Stimulated activated CD4-positive, alpha-beta T cell treated with anti-CD3 and anti-CD28 coated beads, Interleukin-4, amount 100 ng/mL, for 1 hour (primary cell): Measurements from ENCODE around the gene SLC9B1.
"Not testable (repeated sequence)": the region's sequence is repeated elsewhere in the genome, so short reads cannot be mapped to it uniquely, and the experiment has no call there.

Source experiments
- DNase-seq: peaks from one replicate; pipeline ENCODE4 v3.0.0-alpha.2; 2020

SLC9B1 gene

DNA sequence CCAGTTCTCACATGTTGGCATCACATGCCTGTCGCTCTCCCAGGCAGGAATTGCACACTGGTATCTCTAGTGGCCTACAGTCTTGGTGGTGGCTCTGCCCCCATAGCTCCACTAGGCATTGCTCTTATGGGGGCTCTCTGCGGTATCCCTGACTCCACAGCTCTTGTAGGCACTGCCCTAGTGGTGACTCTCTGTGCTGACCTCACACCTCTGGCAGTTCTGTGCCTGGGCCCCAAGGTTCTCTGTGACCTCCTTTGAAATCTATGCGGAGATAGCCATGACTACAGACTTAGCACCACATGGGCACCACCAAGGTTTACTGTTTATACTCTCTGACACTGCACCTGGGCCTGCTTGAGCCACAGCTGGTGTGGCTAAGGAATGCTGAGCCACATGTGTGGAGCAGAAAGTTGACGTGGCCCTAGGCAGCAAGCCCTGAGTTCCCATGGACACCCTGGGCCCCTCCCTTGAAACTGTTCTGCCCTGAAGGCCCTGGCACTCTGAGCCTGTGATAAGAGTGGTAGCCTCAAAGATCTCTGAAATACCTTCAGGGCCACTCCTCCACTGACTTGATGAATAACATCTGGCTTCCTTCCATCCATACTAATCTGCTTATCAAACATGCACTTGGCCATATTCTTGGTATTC lies 8.0 kb downstream of the SLC9B1 start:
- no peak for DNase-seq

DNA sequence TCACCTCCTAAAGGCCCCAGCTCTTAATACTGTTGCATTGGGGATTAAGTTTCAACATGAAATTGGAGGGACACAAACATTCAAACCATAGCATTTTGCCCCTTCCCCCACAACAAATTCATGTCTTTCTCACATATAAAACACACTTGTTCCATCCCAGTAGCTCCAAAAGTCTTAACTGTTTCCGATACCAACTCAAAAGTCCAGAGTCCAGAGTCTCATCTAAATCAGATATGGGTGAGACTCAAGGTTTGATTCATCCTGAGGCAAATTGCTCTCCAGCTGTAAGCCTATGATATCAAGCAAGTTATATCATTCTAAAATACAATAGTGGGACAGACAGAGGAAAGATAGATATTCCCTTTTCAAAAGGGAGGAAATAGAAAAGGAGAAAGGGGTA lies 8.7 kb downstream of the SLC9B1 start:
- DNase-seq, result no peak

DNA sequence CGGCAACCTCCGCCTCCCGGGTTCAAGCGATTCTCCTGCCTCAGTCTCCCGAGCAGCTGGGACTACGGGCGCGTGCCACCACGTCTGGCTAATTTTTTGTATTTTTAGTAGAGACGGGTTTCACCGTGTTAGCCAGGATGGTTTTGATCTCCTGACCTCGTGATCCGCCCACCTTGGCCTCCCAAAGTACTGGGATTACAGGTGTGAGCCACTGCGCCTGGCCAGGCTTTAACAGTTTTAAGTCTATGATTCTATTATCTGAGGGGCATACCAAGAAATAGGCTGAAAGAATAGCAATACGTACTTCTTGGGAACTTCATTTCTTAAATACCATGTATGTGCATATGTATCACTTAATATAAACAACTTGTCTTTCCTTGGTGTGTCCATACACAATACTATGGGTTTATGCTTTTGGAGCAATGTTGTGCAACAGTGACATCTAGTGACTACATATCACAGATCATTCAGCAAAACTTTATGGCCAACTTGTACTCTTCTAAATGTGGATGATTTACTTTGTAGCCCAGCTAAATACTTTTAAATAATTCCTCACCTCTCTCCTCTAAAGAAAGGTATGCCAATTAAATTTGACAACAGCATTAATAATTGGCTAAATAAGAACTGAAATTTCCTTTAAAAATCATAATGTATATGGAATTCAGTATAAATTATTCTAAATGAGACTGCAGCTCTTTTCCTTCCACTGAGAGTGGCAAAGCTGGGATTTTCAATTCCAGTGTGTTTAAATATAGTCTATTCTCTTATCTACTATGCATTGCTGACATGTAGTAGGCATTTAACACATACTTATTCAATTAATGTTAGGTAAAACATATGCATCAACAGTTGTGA lies 10.4 kb downstream of the SLC9B1 start:
- no peak for DNase-seq

DNA sequence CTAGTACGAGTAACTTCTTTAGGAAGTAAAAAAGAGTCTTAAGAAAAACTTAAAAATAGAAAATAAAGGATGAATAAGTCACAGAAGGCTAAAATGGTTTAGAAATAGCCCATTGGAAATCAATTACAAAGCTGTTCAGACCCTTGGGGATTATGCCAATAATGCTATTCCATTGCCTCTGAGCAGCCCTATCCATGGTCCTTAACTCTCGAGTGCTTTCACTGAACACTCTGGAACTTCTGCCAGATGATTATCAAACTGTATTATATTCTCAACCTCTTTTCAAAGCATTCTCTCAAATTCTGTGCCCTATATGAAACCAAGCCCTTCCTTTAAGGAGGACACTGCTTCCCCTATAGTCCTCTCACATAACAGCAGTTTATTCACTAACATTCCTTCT lies 17.0 kb downstream of the SLC9B1 start:
- DNase-seq, result no peak

DNA sequence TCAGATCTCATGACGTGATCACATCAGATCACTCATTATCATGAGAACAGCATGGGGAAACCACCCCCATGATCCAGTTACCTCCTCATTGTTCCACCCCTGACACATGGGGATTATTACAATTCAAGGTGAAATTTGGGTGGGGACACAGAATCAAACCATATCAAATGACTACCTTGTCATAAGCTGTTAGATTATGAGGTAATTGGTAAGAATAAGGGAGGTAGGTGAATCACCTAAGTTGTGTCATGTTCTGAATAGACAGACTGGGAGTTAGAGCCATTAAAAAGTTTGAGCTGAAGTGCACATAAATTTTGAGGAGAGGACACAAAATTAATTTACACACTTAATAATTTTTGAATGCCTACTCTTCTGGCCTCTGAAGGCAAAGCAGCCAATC lies 24.7 kb downstream of the SLC9B1 start:
- no peak for DNase-seq

DNA sequence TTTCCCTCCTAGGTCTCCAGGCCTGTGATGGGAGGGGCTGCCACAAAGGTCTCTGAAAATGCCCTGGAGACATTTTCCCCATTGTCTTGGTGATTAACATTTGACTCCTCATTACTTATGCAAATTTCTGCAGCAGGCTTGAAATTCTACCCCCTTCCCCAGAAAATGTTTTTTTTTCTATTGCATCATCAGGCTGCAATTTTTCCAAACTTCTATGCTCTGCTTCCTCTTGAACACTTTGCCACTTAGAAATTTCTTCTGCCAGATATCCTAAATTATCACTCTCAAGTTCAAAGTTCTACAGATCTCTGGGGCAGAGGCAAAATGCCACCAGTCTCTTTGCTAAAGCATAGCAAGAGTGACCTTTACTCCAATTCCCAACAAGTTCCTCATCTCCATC lies 25.5 kb downstream of the SLC9B1 start:
- not testable (repeated sequence) for DNase-seq

DNA sequence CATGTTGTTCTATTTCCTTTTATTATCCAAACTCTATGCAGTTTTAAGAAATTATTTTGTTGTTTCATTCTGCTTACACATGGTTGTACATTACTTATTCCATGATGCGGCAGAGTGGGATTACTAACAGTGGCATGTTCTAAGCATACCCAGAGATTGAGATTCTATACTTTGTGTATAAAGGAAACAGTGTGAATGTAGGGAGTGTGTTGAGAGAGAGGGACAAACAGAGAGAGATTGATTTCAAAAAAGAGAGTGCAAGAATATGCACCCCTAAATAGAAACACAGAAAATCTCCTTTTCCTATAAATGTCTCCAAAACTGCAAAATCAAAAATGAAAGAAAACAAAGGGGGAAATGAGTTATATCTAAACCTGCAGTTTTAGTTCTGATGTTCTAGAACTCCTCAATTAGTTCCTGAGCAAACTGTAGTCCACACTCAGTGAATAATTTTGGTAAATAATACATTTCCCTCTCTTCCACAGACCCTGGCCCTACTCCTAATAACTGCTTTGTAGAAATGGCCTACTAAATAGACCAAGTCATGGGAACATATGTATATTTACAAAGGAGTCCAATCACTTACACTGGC lies 31.0 kb downstream of the SLC9B1 start:
- no peak for DNase-seq

DNA sequence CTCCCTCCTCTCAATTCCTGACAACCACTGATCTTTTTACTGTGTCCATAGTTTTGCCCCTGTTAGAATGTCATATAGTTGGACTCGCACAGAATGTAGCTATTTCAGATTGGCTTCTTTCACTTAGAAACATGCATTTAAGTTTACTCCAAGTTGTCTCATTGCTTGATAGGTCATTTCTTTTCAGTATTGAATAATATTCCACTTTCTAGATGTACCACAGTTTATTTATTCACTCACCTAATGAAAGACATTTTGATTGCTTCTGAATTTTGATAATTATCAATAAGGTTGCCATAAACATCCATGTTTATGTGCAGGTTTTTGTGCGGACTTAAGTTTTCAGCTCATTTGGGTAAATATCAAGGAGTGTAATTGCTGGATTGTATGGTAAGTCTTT lies 38.5 kb downstream of the SLC9B1 start:
- no peak for DNase-seq

DNA sequence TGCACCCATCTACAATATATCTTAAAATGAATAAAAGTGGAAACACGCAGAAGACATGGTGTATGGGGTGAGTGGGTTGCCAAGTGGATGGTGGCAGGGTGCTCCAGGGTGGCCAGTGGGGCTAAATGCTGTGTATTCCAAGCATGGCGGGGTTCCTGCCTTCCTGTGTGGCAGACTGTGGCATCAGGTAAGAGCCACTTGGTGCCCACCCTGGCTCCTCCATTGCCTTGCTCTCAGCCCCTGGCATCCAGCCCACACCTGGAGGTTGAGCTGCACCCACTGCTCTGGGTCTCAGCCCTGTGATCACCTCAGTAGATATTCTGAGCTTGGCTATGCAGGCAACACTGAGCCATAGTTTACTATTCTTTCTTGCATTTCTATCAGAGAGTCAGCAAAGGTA lies 57.7 kb downstream of the SLC9B1 start:
- not testable (repeated sequence) for DNase-seq

DNA sequence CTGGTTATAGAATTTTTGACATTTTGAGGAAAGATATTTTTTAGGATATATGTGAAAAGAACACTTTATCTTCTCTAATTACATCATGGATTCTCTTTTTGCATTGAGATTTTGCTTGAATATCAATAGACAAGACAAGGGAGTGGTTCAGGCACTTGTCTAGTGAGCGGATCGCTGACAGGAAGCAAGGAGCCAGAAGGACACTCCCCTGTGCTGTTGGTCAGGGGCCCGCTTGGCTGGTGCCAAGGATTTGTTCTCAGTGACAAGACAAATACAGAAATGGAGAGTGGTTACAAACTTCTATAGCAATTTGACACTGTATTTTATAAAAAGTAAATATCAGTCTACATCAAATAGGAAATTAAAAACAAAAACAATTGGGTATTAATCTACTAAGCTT lies 60.0 kb downstream of the SLC9B1 start:
- DNase-seq, result no peak

DNA sequence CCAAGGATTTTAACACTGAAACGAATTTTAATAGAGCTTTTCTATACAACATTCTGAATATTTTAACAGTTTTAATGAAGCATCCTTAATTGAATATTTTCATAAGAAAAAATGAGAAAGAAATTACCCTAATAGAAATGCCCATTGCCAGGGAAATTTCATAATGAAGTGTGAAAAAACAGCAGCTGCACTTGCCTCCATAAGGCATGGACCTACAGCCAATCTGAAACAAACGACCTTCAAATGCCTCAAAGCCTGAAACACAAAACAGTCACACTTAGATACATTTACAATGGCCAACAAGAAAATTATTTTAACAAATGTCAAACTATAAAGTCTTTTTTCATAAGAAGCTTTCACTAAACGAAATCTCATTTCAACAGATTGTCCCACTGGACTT lies 74.4 kb downstream of the SLC9B1 start:
- no peak for DNase-seq

DNA sequence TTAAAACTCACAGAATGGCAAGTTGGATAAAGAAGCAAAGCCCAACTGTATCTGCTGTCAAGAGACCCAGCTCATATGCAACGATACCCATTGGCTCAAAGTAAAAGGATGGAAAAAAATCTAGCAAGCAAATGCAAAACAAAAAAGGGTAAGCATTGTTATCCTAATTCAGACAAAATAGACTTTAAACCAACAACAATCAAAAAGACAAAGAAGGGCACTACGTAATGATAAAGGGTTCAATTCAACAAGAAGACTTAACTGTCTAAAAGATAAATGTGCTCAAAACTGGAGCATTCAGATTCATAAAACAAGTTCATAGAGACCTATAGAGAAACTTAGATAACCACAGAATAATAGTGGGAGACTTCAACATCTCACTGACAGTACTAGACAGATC lies 81.4 kb downstream of the SLC9B1 start:
- DNase-seq, result not testable (repeated sequence)

DNA sequence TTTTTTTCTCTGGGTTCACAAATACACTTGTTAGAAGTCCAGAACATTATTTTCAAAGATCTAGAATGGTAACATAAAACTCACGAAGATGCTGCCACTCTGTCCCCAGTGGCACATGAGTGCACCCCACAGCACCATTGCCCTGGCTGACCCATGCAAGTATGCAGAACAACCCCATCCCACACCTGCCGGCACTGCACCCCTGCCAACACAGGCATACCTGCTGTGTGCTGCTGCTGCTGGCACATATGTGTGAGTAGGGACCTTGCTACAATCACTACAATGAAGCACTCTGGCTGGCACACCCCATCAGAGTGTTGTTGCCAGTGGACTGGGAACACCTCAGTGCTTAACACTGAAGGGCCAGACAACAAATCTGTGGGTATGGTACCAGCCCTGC lies 83.8 kb downstream of the SLC9B1 start:
- no peak for DNase-seq

DNA sequence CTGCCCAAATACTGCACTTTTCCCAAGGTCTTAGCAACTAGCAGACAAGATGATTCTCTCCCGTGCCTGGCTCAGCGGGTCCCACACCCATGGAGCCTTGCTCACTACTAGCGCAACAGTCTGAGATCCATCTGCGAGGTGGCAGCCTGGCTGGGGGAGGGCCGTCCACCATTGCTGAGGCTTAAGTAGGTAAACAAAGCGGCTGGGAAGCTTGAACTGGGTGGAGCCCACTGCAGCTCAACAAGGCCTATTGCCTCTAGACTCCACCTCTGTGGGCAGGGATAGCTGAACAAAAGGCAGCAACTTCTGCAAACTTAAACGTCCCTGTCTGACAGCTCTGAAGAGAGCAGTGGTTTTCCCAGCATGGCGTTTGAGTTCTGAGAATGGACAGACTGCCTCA lies 99.8 kb downstream of the SLC9B1 start:
- not testable (repeated sequence) for DNase-seq

DNA sequence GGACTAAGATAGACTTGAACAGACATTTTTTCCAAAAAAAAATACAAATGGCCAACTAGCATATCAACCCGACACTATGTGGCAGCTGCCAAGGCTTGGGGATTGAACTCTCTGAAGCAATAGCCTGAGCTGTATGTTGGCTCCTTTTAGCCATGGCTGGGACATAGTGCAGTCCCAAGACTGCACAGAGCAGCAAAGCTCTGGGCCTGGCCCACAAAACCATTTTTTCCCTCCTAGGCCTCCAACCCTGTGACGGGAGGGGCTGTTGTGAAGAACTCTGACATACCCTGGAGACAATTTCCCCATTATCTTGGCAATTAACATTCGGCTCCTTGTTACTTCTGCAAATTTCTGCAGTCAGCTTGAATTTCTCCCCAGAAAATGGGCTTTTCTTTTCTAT lies 100.6 kb downstream of the SLC9B1 start:
- no peak for DNase-seq

DNA sequence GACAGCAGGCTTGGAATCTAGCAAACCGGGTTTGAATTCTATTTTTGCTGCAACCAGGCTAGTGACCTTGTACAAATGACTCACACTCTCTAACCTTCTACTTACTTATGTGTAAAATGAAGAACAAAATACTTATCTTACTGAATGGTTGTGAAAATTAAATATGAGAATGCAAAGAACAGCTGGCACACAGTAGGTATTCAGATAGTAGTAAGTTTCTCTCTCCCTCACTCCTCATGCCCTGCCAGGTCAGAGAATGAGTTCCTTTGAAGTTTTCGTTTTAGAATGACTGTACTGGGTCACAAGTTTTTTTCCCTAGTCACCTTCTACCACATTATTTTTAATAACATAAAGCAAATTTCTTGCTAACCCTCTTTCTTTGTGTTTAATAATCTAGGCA lies 117.7 kb downstream of the SLC9B1 start:
- no peak for DNase-seq

DNA sequence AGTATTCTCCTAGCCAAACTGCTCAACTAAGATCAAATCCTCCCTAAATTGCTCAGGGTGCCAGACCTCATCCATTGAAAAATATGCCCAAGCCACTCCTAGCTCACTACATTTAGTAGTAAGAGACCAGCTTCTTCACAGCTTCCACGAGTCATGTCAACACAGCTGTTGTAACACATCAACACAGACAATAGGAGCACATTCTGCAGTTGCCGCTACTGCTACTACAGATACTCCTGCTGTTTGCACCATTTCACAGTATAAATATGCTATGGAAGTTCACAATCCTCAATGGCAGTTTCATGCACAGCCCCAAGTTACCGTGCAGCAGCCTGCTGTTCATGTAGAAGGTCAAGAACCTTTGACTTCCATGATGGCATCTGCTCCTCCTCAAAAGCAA lies 121.9 kb downstream of the SLC9B1 start:
- not testable (repeated sequence) for DNase-seq

DNA sequence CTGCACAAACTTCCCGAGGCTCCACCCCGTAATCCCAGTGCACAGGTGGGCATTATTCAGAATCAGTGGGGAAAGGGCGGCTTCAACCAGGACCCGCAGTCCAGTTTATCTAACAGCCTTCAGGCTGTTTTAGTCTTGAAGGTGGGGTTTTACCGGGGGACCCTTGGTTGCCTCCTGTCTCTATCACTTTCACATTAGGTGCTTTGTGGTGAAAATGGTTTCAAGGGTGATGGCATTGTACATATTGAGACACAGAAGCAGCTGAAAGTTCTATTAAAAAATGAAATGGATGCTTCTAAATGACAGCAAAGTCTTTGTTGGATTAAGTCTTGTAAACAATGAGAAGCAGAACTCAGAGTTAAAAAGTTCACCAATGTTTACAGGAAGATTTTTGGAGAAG lies 123.0 kb downstream of the SLC9B1 start:
- DNase-seq, result not testable (repeated sequence)

DNA sequence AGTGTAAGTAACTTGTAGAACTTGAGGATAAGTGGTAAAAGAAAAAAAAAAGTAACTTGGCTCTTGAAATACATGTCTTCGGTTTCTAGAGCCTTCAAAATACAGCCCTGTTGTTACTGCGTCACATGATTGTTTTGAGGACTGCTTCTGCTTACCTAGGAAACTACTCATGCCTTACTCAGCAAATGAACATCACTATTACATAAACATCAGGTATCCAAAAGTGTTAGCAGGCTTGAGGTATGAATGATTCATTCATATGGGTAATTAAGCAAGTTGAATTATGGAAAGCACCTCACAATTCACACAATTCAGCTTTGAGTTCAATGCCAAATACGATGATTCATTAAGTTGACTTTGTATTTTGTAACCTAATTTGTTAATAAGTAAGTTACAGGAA lies 129.6 kb downstream of the SLC9B1 start:
- not testable (repeated sequence) for DNase-seq

DNA sequence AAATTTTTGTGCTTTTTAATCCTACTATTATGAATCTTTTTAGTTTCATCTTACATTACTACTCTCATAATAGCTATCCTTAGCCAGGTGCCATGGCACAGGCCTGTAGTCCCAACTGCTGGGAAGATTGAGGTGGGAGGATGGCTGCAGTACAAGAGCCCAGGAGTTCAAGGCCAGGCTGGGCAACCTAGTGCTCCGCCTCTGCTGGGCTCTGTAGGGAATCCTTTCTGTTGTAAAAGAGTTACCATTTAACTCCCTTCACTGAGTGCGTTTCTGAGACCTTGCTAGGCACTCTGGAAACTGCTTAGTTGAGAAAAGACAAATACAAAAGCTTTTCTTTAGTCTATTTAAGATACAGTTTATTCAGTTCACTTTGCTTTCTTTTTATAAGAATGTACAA lies 130.9 kb downstream of the SLC9B1 start:
- DNase-seq, result not testable (repeated sequence)

DNA sequence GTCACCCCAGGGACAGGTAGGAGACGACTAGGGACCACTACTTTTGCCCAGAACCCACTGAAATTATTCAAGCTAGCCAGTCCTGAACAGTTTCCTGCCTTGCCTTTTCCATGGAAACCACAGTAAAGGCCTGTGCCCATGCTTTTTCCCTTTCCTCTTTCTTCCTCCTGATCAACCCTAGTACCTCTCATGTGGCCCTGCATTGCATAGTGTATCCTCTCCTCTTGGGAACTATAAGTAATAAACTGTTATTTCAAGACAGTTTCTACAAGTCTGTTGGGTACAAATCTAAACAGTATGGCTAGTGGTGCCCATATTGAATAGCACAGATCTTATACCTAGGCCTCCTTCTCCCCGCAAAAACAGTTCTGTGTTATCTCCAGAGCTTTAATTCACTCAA lies 136.2 kb downstream of the SLC9B1 start:
- DNase-seq, result no peak

DNA sequence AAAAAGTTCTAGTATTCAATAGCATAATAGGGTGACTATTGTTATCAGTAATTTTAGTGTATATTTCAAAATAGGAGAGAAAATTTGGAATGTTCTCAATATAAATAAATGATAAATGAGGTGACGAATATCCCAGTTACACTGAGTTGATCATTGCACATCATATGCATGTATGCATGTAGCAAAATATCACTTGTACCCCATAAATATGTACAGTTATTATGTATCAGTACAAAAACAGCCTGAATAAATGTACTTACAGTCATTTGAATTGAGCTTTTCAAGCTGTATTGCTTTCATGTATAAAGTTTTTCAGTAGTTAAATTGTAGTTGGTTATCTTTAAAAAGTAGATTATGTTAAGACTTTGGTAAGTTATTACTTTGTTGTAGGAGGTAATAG lies 138.2 kb downstream of the SLC9B1 start:
- DNase-seq, result no peak

DNA sequence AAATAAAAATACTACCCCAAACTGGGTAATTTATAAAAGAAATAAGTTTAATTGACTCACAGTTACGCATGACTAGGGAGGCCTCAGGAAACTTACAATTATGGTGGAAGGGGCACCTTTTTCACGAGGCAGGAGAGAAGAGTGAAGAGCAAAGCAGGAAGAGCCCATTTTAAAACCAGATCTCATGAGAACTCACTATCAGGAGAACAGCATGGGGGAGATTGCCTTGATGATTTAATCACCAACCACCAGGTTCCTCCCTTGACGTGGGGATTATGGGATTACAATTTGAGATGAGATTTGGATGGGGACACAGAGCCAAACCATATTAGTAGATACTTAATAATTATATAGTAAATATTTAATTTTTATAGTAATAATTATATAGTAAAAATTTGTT lies 140.6 kb downstream of the SLC9B1 start:
- DNase-seq, result no peak

DNA sequence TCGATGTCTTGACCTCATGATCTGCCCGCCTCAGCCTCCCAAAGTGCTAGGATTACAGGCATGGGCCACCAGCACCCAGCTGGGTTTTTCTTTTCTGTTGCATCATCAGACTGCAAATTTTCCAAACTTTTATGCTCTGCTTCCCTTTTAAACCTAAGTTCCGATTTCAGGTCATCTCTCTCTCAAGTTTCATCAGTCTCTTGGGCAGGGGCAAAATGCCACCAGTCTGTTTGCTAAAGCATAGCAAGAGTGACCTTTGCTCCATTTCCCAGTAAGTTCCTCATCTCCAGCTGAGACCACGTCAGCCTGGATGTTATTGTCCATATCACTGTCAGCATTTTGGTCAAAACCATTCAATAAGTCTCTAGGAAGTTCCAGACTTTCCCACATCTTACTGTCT lies 141.2 kb downstream of the SLC9B1 start:
- DNase-seq, result not testable (repeated sequence)
